GM12873 (cell line): ENCODE measurements around the gene CNDP2.
A peak's percentile ranks its signal among the peaks of the same experiment; 100 is the strongest.

Experiments used
- CTCF ChIP-seq: IDR thresholded peaks from 2 replicates; pipeline ENCODE4 v1.5.1; 2012; ENCODE audit warnings: low read depth, mild to moderate bottlenecking, moderate library complexity, low read length, control low read depth; ENCODE audit not compliant: insufficient read depth; ENCODE audit errors: missing control alignments

The CNDP2 gene

GRCh38 chr18:74482697-74483096, 13.5 kb upstream of the CNDP2 start:
- TF ChIP-seq CTCF = no peak

GRCh38 chr18:74486119-74486849, 9.9 kb upstream of the CNDP2 start:
- no peak for TF ChIP-seq CTCF

GRCh38 chr18:74488354-74488753, 7.8 kb upstream of the CNDP2 start:
- no peak for TF ChIP-seq CTCF

GRCh38 chr18:74488864-74489263, 7.3 kb upstream of the CNDP2 start:
- TF ChIP-seq CTCF = no peak

- no peak for TF ChIP-seq CTCF
Measured at GRCh38 chr18:74489676-74490075, 6.5 kb upstream of the CNDP2 start.

GRCh38 chr18:74492259-74492658, 3.9 kb upstream of the CNDP2 start:
- TF ChIP-seq CTCF = no peak

GRCh38 chr18:74493689-74494088, 2.5 kb upstream of the CNDP2 start:
- peak; percentile 77 for TF ChIP-seq CTCF
